Testis (tissue), 2 donors: Measurements from ENCODE around the gene ABCC4.

ENCODE experiments used
- CTCF ChIP-seq, 3 experiments: fragments of 450-650 bp in 2 of 3; fragments of 200-600 bp in 1 of 3; sonication (generic) in 1 of 3; IDR thresholded peaks; one replicate each; pipeline ENCODE4 v1.5.1; 2016 to 2019; ENCODE audit warnings: antibody characterized with exemption in 3 of 3, mild to moderate bottlenecking in 2 of 3, moderate library complexity in 1 of 3
- POLR2A ChIP-seq: fragments of 450-650 bp; IDR thresholded peaks from one replicate; pipeline ENCODE4 v1.6.1; 2017; ENCODE audit warnings: antibody characterized with exemption, mild to moderate bottlenecking, moderate library complexity

DNA sequence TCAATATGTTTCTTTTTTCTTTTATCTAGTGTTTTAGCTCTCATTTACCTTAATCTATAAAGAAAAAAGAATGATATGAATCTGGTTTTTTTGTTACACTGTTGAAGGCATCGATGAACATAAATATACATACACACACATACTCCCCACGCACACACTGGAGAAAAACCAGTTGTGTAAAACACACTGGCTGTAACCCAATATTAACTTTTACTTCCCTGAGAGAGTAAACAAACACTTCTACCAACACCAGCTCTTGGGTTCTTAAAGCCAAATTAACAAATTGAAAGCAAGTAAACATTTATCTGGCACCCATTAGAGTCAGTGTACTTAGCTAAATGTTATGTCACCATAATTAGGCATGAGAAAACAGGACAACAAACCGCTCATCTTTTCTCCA is 145.7 kb downstream of the ABCC4 start:
- no peak for TF ChIP-seq CTCF (IDR thresholded peaks at IDR 0.05)
- no peak for TF ChIP-seq POLR2A
